HCT116 (cell line): ENCODE measurements around the gene NHLRC1. TPM values are rescaled to one million over a fixed set of nuclear protein-coding genes. Genes with fewer than 3 reads are reported as not detected.

ENCODE experiments used
- ATAC-seq: fragments of 200-7000 bp; cut with Tn5 transposase; 2 replicates; pipeline ENCODE4 v1.9.1; 2020; ENCODE audit warnings: mild to moderate bottlenecking, moderate library complexity
- BruUV-seq: library from RNA; stranded (reverse); fragments of 400-500 nt; replicated peaks from 2 replicates; lab custom pipeline; 2021; lab: Mats Ljungman, UMichigan
- CTCF ChIA-PET: fragments of 300-600 bp; sonication (Branson Sonifier 250); formaldehyde crosslinking; loops from one replicate; lab custom pipeline; 2021; ENCODE audit warnings: antibody characterized with exemption; lab: Charles Lee
- POLR2A ChIA-PET: fragments of 300-600, 350-600 bp; sonication (Branson Sonifier 250); formaldehyde crosslinking; loops from one replicate; lab custom pipeline; 2021; ENCODE audit warnings: antibody characterized with exemption; lab: Charles Lee
- RAD21 ChIA-PET, 2 experiments: fragments of 300-600 bp; sonication (Branson Sonifier 250); formaldehyde crosslinking; loops; one replicate each; lab custom pipeline; 2023; ENCODE audit warnings: low total read pairs in 2 of 2; ENCODE audit not compliant: uncharacterized antibody in 2 of 2, unreplicated experiment in 2 of 2, low non-redundant PET in 1 of 2; lab: Charles Lee
- DNase-seq: peaks from one replicate; pipeline ENCODE4 v3.0.0-alpha.2; 2010; ENCODE audit warnings: low read depth, low spot score
- H2AFZ ChIP-seq: fragments of 200-600 bp; shearing (Covaris generic), sonication (generic); 2 replicates; pipeline ENCODE4 v1.6.1; 2017; ENCODE audit warnings: low read depth, mixed run types, mixed read lengths, antibody characterized with exemption, low read length; ENCODE audit not compliant: poor library complexity, severe bottlenecking
- H3K27ac ChIP-seq: 2 replicates; pipeline ENCODE4 v1.5.1; 2012; ENCODE audit warnings: low read depth, low read length
- H3K27me3 ChIP-seq: fragments of 200-600 bp; sonication (generic); 2 replicates; pipeline ENCODE4 v1.6.1; 2016; ENCODE audit warnings: mixed run types, low read length, mixed read lengths; ENCODE audit not compliant: insufficient read depth
- H3K36me3 ChIP-seq, 2 experiments: fragments of 200-500 bp in 1 of 2; fragments of 200-600 bp in 1 of 2; sonication (Bioruptor generic) in 1 of 2; sonication (generic) in 1 of 2; 2 replicates each; pipeline versions ENCODE4 v1.5.1 to v1.6.1; 2014 to 2016; ENCODE audit warnings: low read length in 2 of 2, inconsistent platforms in 1 of 2, mixed read lengths in 1 of 2, mixed run types in 1 of 2; ENCODE audit not compliant: insufficient read depth in 2 of 2, control insufficient read depth in 1 of 2
- H3K4me1 ChIP-seq, 2 experiments: fragments of 200-600 bp in 1 of 2; sonication (generic) in 1 of 2; 2 replicates each; pipeline versions ENCODE4 v1.5.1 to v1.6.1; 2012 to 2017; ENCODE audit warnings: low read length in 2 of 2, inconsistent platforms in 1 of 2, mild to moderate bottlenecking in 1 of 2, mixed read lengths in 1 of 2, mixed run types in 1 of 2, moderate library complexity in 1 of 2; ENCODE audit not compliant: insufficient read depth in 2 of 2, control insufficient read depth in 1 of 2
- H3K4me2 ChIP-seq: fragments of 200-600 bp; sonication (generic); 2 replicates; pipeline ENCODE4 v1.6.1; 2017; ENCODE audit warnings: mixed run types, low read length, mixed read lengths
- H3K4me3 ChIP-seq, 2 experiments: fragments of 200-600 bp in 1 of 2; sonication (generic) in 1 of 2; replicated peaks in 1 of 2; 2 replicates each; pipeline ENCODE4 v1.5.1; 2011 to 2016; ENCODE audit warnings: low read length in 2 of 2, control low read depth in 1 of 2, low read depth in 1 of 2, mild to moderate bottlenecking in 1 of 2, mixed read lengths in 1 of 2, mixed run types in 1 of 2
- H3K79me2 ChIP-seq: fragments of 200-600 bp; sonication (generic); 2 replicates; pipeline ENCODE4 v1.6.1; 2017; ENCODE audit warnings: mild to moderate bottlenecking, mixed run types, low read length, moderate library complexity, mixed read lengths; ENCODE audit not compliant: insufficient read depth
- H3K9ac ChIP-seq: fragments of 200-600 bp; sonication (generic); 2 replicates; pipeline ENCODE4 v1.6.1; 2016; ENCODE audit warnings: low read length, mixed read lengths
- H3K9me2 ChIP-seq: fragments of 200-600 bp; sonication (generic), shearing (Covaris generic); 2 replicates; pipeline ENCODE4 v1.6.1; 2017; ENCODE audit warnings: mixed run types, mild to moderate bottlenecking, moderate library complexity; ENCODE audit not compliant: insufficient read depth
- H3K9me3 ChIP-seq, 2 experiments: fragments of 200-500 bp in 1 of 2; fragments of 200-600 bp in 1 of 2; sonication (Bioruptor generic) in 1 of 2; sonication (generic) in 1 of 2; 2 replicates each; pipeline ENCODE4 v1.6.1; 2014 to 2017; ENCODE audit warnings: low read length in 2 of 2, mixed read lengths in 2 of 2, inconsistent platforms in 1 of 2, low read depth in 1 of 2, mild to moderate bottlenecking in 1 of 2, mixed run types in 1 of 2, moderate library complexity in 1 of 2; ENCODE audit not compliant: control insufficient read depth in 1 of 2, insufficient read depth in 1 of 2
- H4K20me1 ChIP-seq: fragments of 200-600 bp; sonication (generic), shearing (Covaris generic); 2 replicates; pipeline ENCODE4 v1.6.1; 2017; ENCODE audit warnings: mixed run types, mild to moderate bottlenecking, moderate library complexity; ENCODE audit not compliant: insufficient read depth
- CBX3 ChIP-seq: IDR thresholded peaks from 2 replicates; pipeline ENCODE4 v1.6.1; 2012; ENCODE audit warnings: low read depth
- CEBPB ChIP-seq: IDR thresholded peaks from 2 replicates; pipeline ENCODE4 v1.6.1; 2012; ENCODE audit warnings: low read depth
- EGR1 ChIP-seq: IDR thresholded peaks from 2 replicates; pipeline ENCODE4 v1.6.1; 2012; ENCODE audit warnings: low read depth
- ELF1 ChIP-seq: IDR thresholded peaks from 2 replicates; pipeline ENCODE4 v1.6.1; 2012; ENCODE audit warnings: low read depth, borderline replicate concordance
- EZH2 ChIP-seq: fragments of 200-600 bp; sonication (generic); IDR thresholded peaks from 2 replicates; pipeline ENCODE4 v1.6.1; 2017; ENCODE audit warnings: antibody characterized with exemption, mixed run types
- EZH2phosphoT487 ChIP-seq: fragments of 200-600 bp; IDR thresholded peaks from 2 replicates; pipeline ENCODE4 v1.6.1; 2018; ENCODE audit warnings: antibody characterized with exemption, borderline replicate concordance
- FOSL1 ChIP-seq: IDR thresholded peaks from 2 replicates; pipeline ENCODE4 v1.6.1; 2012; ENCODE audit warnings: low read depth
- JUND ChIP-seq: IDR thresholded peaks from 2 replicates; pipeline ENCODE4 v1.6.1; 2012
- MAX ChIP-seq: IDR thresholded peaks from 2 replicates; pipeline ENCODE4 v1.6.1; 2012
- POLR2A ChIP-seq: IDR thresholded peaks from 2 replicates; pipeline ENCODE4 v1.7.0; 2011; ENCODE audit warnings: borderline replicate concordance; ENCODE audit not compliant: insufficient read depth, insufficient read length; ENCODE audit errors: extremely low read depth
- RAD21 ChIP-seq: IDR thresholded peaks from 2 replicates; pipeline ENCODE4 v1.6.1; 2012; ENCODE audit warnings: low read depth, mild to moderate bottlenecking
- SIN3A ChIP-seq: IDR thresholded peaks from 2 replicates; pipeline ENCODE4 v1.6.1; 2012; ENCODE audit warnings: low read depth
- SP1 ChIP-seq: IDR thresholded peaks from 2 replicates; pipeline ENCODE4 v1.6.1; 2012; ENCODE audit warnings: low read depth
- SRF ChIP-seq: IDR thresholded peaks from 2 replicates; pipeline ENCODE4 v1.6.1; 2012; ENCODE audit warnings: low read depth
- TCF7L2 ChIP-seq: IDR thresholded peaks from 2 replicates; pipeline ENCODE4 v1.7.0; 2011; ENCODE audit warnings: borderline replicate concordance, inconsistent platforms; ENCODE audit not compliant: insufficient read depth, insufficient read length; ENCODE audit errors: extremely low read depth
- YY1 ChIP-seq: IDR thresholded peaks from 2 replicates; pipeline ENCODE4 v1.6.1; 2011; ENCODE audit warnings: low read length, low read depth, moderate library complexity, mild to moderate bottlenecking; ENCODE audit not compliant: insufficient replicate concordance; ENCODE audit errors: extremely low read depth
- ZFX ChIP-seq: fragments of 450-650 bp; IDR thresholded peaks from 2 replicates; pipeline ENCODE4 v1.6.1; 2017
- ZNF274 ChIP-seq: fragments of 200-500 bp; sonication (Bioruptor generic); IDR thresholded peaks from 2 replicates; pipeline ENCODE4 v1.6.1; 2014; ENCODE audit warnings: mild to moderate bottlenecking, low read depth, low read length, inconsistent platforms
- intact Hi-C: fragments of 100-400 bp; cut with micrococcal nuclease; formaldehyde crosslinking; loops from 2 replicates; pipeline ENCODE4 v1.10.0; 2022
- total RNA-seq: library from RNA; stranded (reverse); gene quantifications from one replicate; pipeline ENCODE4 v1.2.1, GENCODE V29; 2021; ENCODE audit not compliant: unreplicated experiment
- TF ChIP-seq, protein P1 (sequence below): IDR thresholded peaks from 2 replicates; pipeline ENCODE4 v1.6.1; 2011; ENCODE audit warnings: mild to moderate bottlenecking, low read length, moderate library complexity; ENCODE audit not compliant: insufficient replicate concordance; ENCODE audit errors: extremely low read depth

Gene NHLRC1
- total RNA-seq, 1 experiment from 2014 or later: not detected

GRCh38 chr6:18168264-18168663, 45.8 kb upstream of the NHLRC1 start:
- peaks cover 2 to 13% of the 10 kb centered on the region in 2 experiments; a peak in 3 of 4 replicates for H3K36me3 ChIP-seq
- H3K27me3 ChIP-seq: no peaks in the 10 kb centered on the region
- ChIA-PET POLR2A (no interaction called here), RAD21 (no interaction called here), CTCF (no interaction called here)
- H3K4me2 ChIP-seq: no peak overlapping the region
- BruUV-seq: no TSS peak
- no peaks in the 10 kb centered on the region; a peak in 1 of 4 replicates for H3K9me3 ChIP-seq
- TF ChIP-seq EGR1: no peak
- no peak for TF ChIP-seq SRF
- TF ChIP-seq CBX3: no peak
- TF ChIP-seq ELF1: no peak
- no peak for TF ChIP-seq MAX
- TF ChIP-seq EZH2: no peak
- no peak for TF ChIP-seq FOSL1
- TF ChIP-seq EZH2phosphoT487: no peak
- TF ChIP-seq JUND: no peak
- no peak for TF ChIP-seq RAD21
- H3K9me2 ChIP-seq: no peaks in the 10 kb centered on the region
- DNase-seq: no peak
- no peak overlapping the region for H3K27ac ChIP-seq
- H3K9ac ChIP-seq: no peak overlapping the region
- H3K4me3 ChIP-seq: no peak overlapping the region
- H3K4me1 ChIP-seq: no peaks in the 10 kb centered on the region
- H2AFZ ChIP-seq: no peak overlapping the region
- intact Hi-C loops: no loop called here
- no peaks in the 10 kb centered on the region for H4K20me1 ChIP-seq
- no peak for ATAC-seq
- no peaks in the 10 kb centered on the region for H3K79me2 ChIP-seq

GRCh38 chr6:18166312-18167036, 44.0 kb upstream of the NHLRC1 start:
- H3K27me3 ChIP-seq: no peaks in the 10 kb centered on the region
- DNase-seq: no peak
- no peak overlapping the region for H3K4me3 ChIP-seq
- H3K27ac ChIP-seq: no peak overlapping the region
- no peak overlapping the region for H3K9ac ChIP-seq
- ChIA-PET CTCF (no interaction called here), RAD21 (no interaction called here), POLR2A (no interaction called here)
- BruUV-seq: no TSS peak
- H3K4me2 ChIP-seq: no peak overlapping the region
- H3K79me2 ChIP-seq: no peaks in the 10 kb centered on the region
- ATAC-seq: no peak
- intact Hi-C loops: no loop called here
- H3K36me3 ChIP-seq: peaks cover 2 to 17% of the 10 kb centered on the region in 2 experiments; a peak in 3 of 4 replicates
- H3K4me1 ChIP-seq: no peaks in the 10 kb centered on the region
- no peaks in the 10 kb centered on the region; a peak in 1 of 4 replicates for H3K9me3 ChIP-seq
- no peaks in the 10 kb centered on the region for H4K20me1 ChIP-seq
- H2AFZ ChIP-seq: no peak overlapping the region
- TF ChIP-seq ZNF274 (no peak), EGR1 (no peak), ELF1 (no peak), MAX (no peak), SRF (no peak), RAD21 (no peak), YY1 (no peak), EZH2 (no peak), SP1 (no peak), CEBPB (no peak), ZFX (no peak), POLR2A (no peak), SIN3A (no peak), TCF7L2 (no peak)
- TF ChIP-seq, protein P1, sequence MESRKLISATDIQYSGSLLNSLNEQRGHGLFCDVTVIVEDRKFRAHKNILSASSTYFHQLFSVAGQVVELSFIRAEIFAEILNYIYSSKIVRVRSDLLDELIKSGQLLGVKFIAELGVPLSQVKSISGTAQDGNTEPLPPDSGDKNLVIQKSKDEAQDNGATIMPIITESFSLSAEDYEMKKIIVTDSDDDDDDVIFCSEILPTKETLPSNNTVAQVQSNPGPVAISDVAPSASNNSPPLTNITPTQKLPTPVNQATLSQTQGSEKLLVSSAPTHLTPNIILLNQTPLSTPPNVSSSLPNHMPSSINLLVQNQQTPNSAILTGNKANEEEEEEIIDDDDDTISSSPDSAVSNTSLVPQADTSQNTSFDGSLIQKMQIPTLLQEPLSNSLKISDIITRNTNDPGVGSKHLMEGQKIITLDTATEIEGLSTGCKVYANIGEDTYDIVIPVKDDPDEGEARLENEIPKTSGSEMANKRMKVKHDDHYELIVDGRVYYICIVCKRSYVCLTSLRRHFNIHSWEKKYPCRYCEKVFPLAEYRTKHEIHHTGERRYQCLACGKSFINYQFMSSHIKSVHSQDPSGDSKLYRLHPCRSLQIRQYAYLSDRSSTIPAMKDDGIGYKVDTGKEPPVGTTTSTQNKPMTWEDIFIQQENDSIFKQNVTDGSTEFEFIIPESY: no peak
- no peaks in the 10 kb centered on the region for H3K9me2 ChIP-seq
